NB4 (cell line): ENCODE data around the gene PDHX.

Source experiments
- DNase-seq: peaks from one replicate; pipeline ENCODE4 v3.0.0; 2010; ENCODE audit warnings: low read depth
- H3K4me3 ChIP-seq: one replicate; pipeline ENCODE4 v1.5.1; 2011; ENCODE audit warnings: mild to moderate bottlenecking, low read depth, low read length, moderate library complexity
- MAX ChIP-seq: IDR thresholded peaks from 2 replicates; pipeline ENCODE4 v1.6.1; 2011; ENCODE audit warnings: low read depth, low read length
- MYC ChIP-seq: IDR thresholded peaks from 2 replicates; pipeline ENCODE4 v1.6.1; 2011; ENCODE audit warnings: low read depth, low read length
- POLR2A ChIP-seq: IDR thresholded peaks from 2 replicates; pipeline ENCODE4 v1.6.1; 2011; ENCODE audit warnings: mild to moderate bottlenecking; ENCODE audit not compliant: insufficient read length; ENCODE audit errors: extremely low read depth
- TF ChIP-seq, protein P1 (sequence below): IDR thresholded peaks from one replicate; pipeline ENCODE4 v1.5.1; 2012; ENCODE audit warnings: low read depth, low read length

Gene PDHX

GRCh38 chr11:34990916-34991315 is 74.5 kb downstream of the PDHX start:
- DNase-seq, result no peak
- H3K4me3 ChIP-seq, result no peak overlapping the region
- no peak for TF ChIP-seq MAX
- TF ChIP-seq, protein P1, sequence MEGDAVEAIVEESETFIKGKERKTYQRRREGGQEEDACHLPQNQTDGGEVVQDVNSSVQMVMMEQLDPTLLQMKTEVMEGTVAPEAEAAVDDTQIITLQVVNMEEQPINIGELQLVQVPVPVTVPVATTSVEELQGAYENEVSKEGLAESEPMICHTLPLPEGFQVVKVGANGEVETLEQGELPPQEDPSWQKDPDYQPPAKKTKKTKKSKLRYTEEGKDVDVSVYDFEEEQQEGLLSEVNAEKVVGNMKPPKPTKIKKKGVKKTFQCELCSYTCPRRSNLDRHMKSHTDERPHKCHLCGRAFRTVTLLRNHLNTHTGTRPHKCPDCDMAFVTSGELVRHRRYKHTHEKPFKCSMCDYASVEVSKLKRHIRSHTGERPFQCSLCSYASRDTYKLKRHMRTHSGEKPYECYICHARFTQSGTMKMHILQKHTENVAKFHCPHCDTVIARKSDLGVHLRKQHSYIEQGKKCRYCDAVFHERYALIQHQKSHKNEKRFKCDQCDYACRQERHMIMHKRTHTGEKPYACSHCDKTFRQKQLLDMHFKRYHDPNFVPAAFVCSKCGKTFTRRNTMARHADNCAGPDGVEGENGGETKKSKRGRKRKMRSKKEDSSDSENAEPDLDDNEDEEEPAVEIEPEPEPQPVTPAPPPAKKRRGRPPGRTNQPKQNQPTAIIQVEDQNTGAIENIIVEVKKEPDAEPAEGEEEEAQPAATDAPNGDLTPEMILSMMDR, result no peak
- TF ChIP-seq MYC, result no peak
- no peak for TF ChIP-seq POLR2A

DNA sequence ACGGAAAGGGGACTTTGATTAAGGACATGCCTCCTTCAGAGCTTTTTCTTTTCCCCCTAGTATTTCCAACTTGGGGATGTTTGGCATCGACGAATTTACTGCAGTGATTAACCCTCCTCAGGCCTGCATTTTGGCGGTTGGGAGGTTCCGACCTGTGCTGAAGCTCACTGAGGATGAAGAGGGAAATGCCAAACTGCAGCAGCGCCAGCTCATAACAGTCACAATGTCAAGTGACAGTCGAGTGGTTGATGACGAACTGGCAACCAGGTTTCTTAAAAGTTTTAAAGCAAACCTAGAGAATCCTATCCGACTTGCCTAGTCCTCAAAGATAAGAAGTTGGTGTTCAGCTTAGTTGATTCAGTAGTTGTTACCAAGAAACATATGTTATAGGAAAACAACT is 78.4 kb downstream of the PDHX start:
- H3K4me3 ChIP-seq, result no peak overlapping the region
- no peak for TF ChIP-seq POLR2A
- TF ChIP-seq, protein P1, result no peak
- TF ChIP-seq MAX, result no peak
- no peak for TF ChIP-seq MYC
- no peak for DNase-seq

DNA sequence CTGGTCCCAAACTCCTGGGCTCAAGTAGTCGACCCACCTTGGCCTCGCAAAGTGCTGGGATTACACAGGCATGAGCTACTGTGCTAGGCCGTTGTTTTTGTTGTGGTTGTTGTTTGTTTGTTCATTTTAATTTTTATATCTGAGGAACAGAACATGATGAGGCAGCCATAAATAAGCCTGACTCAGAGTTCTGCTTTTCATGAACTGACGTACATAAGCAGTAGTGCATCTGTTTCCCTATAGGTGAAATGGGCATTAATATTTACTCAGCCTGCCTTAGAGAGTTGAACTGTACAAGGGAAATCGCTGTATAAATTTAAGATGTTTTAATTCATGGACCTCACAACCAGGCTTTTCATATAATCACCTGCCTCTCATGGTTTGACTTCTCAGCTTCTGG is 80.5 kb downstream of the PDHX start:
- no peak for DNase-seq
- no peak overlapping the region for H3K4me3 ChIP-seq
- TF ChIP-seq MYC (no peak), POLR2A (no peak), MAX (no peak)
- TF ChIP-seq, protein P1, result no peak

DNA sequence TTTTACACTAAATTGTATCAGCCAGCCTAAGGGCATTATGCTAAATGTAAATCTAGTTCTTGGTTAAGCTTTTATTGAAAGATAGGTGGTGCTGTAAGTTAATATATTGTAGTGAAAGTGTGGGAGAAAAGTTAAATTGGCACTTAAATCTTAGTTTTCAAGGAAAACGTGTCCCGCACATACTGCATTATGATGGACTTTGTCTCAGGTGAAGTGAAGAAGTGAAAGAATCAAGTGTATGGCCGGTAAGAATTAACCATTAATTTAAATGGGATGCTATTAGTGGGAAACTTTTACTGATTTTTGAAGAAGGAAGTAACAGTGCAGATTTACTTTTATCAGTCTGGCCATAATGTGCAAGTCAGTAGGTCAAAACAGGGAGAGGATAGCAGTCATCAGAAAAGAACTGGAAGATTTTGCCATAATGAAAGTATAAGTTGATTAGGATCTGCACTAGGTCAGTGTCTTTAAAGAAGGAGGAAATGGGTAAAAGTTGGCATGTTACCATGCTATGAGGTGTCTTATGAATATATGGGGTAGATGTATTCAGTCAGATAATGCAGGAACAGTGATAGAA is 81.6 kb downstream of the PDHX start:
- TF ChIP-seq MAX, result no peak
- TF ChIP-seq, protein P1, result no peak
- no peak for TF ChIP-seq POLR2A
- no peak for TF ChIP-seq MYC
- H3K4me3 ChIP-seq, result no peak overlapping the region
- peak; percentile 43 for DNase-seq

DNA sequence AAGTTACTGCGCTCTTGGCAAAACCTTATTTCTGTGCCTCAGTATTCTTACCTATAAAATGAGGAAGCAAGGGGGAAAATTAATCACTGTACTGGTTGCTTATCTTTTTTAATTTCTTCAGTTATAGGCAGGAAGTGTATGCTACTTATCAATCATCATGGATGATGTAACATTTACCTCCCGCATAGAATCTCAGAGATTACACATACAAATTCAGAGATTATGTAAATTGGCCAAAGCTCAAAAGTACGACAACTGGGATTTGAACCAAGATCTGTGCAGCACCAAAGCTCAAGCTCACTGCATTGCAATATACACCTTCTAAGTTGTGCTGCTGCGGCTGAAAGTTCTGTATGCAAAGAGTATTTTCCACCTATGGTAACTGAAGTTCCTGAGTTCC is 83.0 kb downstream of the PDHX start:
- DNase-seq, result peak; percentile 20
- no peak for TF ChIP-seq MAX
- TF ChIP-seq, protein P1, result no peak
- no peak for TF ChIP-seq POLR2A
- no peak for TF ChIP-seq MYC
- no peak overlapping the region for H3K4me3 ChIP-seq

- TF ChIP-seq POLR2A (no peak), MYC (no peak), MAX (no peak)
- TF ChIP-seq, protein P1, result no peak
- H3K4me3 ChIP-seq, result no peak overlapping the region
- DNase-seq, result no peak
Measured at GRCh38 chr11:35003186-35003585, 86.8 kb downstream of the PDHX start.
